Naive B cell (primary cell): ENCODE data around the gene KLF13. TPM values are rescaled to one million over a fixed set of nuclear protein-coding genes. Genes with fewer than 3 reads are reported as not detected.
A peak's percentile ranks its signal among the peaks of the same experiment; 100 is the strongest.

Experiments
- ATAC-seq, 2 donors: fragments of 150-1000 bp; cut with Tn5 transposase; 2 replicates each; pipeline ENCODE4 v1.10.0; 2021; ENCODE audit warnings: low read depth in 2 of 2, mild to moderate bottlenecking in 2 of 2, moderate library complexity in 2 of 2
- DNase-seq: peaks from one replicate; pipeline ENCODE4 v3.0.0; 2022
- H3K27ac Mint-ChIP-seq, 6 donors: one replicate each; pipeline ENCODE4 v1.8.0; 2020 to 2022; ENCODE audit warnings: mild to moderate bottlenecking in 6 of 6, mixed read lengths in 6 of 6, moderate library complexity in 5 of 6, inconsistent platforms in 2 of 6
- H3K27me3 Mint-ChIP-seq, 3 donors: one replicate each; pipeline ENCODE4 v1.8.0; 2021 to 2022; ENCODE audit warnings: mixed read lengths in 3 of 3, mild to moderate bottlenecking in 1 of 3
- H3K36me3 Mint-ChIP-seq, 2 donors: one replicate each; pipeline ENCODE4 v1.8.0; 2020 to 2022; ENCODE audit warnings: mixed read lengths in 2 of 2, inconsistent platforms in 1 of 2, mild to moderate bottlenecking in 1 of 2
- H3K4me1 Mint-ChIP-seq, 3 donors: one replicate each; pipeline ENCODE4 v1.8.0; 2020 to 2022; ENCODE audit warnings: mixed read lengths in 3 of 3, inconsistent platforms in 1 of 3, mild to moderate bottlenecking in 1 of 3, moderate library complexity in 1 of 3
- H3K4me3 Mint-ChIP-seq, 8 donors: one replicate each; pipeline ENCODE4 v1.8.0; 2020 to 2022; ENCODE audit warnings: mild to moderate bottlenecking in 8 of 8, mixed read lengths in 8 of 8, moderate library complexity in 8 of 8, inconsistent platforms in 2 of 8
- H3K9me3 Mint-ChIP-seq, 7 donors: one replicate each; pipeline ENCODE4 v1.8.0; 2020 to 2022; ENCODE audit warnings: mixed read lengths in 7 of 7, mild to moderate bottlenecking in 5 of 7, inconsistent platforms in 2 of 7, moderate library complexity in 1 of 7
- polyA plus RNA-seq, 6 donors: library from polyadenylated mRNA; unstranded; fragments of 300-500 nt; fragmentation: Illumina TruSeq; gene quantifications; one replicate each; pipeline ENCODE4 v1.2.3, GENCODE V29; 2021; ENCODE audit warnings: low read depth in 6 of 6

Gene KLF13
- polyA plus RNA-seq, 6 donors from 2014 or later: 16.6 to 58.8 (median 40.0) TPM

GRCh38 chr15:31342781-31343626 is 16.4 kb downstream of the KLF13 start:
- peaks cover 89 to 100% (median 100%) of the 10 kb centered on the region in 3 donors for H3K4me1 Mint-ChIP-seq
- no peaks in the 10 kb centered on the region for H3K36me3 Mint-ChIP-seq
- H3K4me3 Mint-ChIP-seq: peak overlapping the region; percentile 16 to 95 (median 72)
- no peaks in the 10 kb centered on the region for H3K27me3 Mint-ChIP-seq
- H3K27ac Mint-ChIP-seq: peak overlapping the region; percentile 15 to 100 (median 86)
- H3K9me3 Mint-ChIP-seq: no peaks in the 10 kb centered on the region
- ATAC-seq: no peak
- DNase-seq: no peak

- no peaks in the 10 kb centered on the region for H3K36me3 Mint-ChIP-seq
- DNase-seq: no peak
- peak overlapping the region in 7 of 8 donors; percentile 9 to 95 (median 74) for H3K4me3 Mint-ChIP-seq
- peaks cover 83 to 100% (median 97%) of the 10 kb centered on the region in 3 donors for H3K4me1 Mint-ChIP-seq
- no peak for ATAC-seq
- H3K9me3 Mint-ChIP-seq: no peaks in the 10 kb centered on the region
- H3K27me3 Mint-ChIP-seq: no peaks in the 10 kb centered on the region
- H3K27ac Mint-ChIP-seq: peak overlapping the region in 5 of 6 donors; percentile 12 to 100 (median 87)
Measured at GRCh38 chr15:31343831-31344230, 17.2 kb downstream of the KLF13 start.

- DNase-seq: no peak
Measured at GRCh38 chr15:31344266-31344665, 17.6 kb downstream of the KLF13 start.

DNA sequence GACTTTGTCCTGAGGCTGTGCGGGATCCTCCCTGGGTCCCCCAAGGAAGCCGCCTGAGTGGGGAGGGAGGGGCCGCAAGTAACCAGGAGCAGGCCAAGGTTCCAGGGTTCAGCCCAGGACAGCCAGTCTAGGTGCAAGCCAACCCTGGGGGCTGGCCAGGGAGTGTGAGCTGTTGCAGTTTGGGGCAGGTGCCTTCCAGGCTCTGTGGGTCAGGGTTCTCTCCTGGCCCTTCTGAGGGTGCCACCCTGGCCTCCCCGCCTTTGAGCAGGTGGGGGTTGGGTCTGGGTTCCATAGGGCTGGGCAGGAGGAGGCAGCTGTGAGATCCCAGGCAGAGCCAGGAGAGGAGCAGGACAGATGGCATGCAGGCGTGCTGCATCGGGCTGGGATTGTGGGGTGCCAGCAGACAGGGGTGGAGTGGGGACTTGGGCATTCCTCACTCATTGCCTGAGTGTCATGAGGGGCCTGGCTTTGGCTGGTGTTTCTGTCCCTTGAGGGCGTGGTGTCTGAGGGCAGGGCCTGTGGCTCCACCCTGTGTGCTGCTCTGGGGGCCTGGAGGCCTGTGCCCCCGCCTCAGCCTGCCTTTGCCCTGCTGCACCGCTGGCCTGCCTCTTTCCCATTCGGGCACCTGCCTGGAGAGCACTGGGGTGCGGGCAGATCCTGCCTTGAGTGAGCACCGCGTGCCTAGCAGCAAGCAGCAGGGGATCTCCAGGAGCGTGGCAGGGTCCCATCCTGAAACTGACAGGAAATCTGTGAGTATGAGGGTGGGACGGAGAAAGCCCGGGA is 18.4 kb downstream of the KLF13 start:
- Mint-ChIP-seq H3K27ac (peak overlapping the region; percentile 67 to 100 (median 92)), H3K27me3 (no peaks in the 10 kb centered on the region), H3K36me3 (no peaks in the 10 kb centered on the region), H3K4me3 (peak overlapping the region; percentile 68 to 98 (median 94)), H3K4me1 (peaks cover 86 to 99% (median 96%) of the 10 kb centered on the region in 3 donors), H3K9me3 (no peaks in the 10 kb centered on the region)
- peak; percentile 5 for ATAC-seq
- no peak for DNase-seq

More at GRCh38 chr15:31344266-31344665, 17.6 kb downstream of the KLF13 start:
- Mint-ChIP-seq H3K4me3 (peak overlapping the region in 6 of 8 donors; percentile 54 to 95 (median 71)), H3K36me3 (no peaks in the 10 kb centered on the region), H3K27me3 (no peaks in the 10 kb centered on the region), H3K9me3 (no peaks in the 10 kb centered on the region), H3K4me1 (peaks cover 83 to 99% (median 96%) of the 10 kb centered on the region in 3 donors), H3K27ac (peak overlapping the region; percentile 61 to 100 (median 92))
- no peak for ATAC-seq

DNA sequence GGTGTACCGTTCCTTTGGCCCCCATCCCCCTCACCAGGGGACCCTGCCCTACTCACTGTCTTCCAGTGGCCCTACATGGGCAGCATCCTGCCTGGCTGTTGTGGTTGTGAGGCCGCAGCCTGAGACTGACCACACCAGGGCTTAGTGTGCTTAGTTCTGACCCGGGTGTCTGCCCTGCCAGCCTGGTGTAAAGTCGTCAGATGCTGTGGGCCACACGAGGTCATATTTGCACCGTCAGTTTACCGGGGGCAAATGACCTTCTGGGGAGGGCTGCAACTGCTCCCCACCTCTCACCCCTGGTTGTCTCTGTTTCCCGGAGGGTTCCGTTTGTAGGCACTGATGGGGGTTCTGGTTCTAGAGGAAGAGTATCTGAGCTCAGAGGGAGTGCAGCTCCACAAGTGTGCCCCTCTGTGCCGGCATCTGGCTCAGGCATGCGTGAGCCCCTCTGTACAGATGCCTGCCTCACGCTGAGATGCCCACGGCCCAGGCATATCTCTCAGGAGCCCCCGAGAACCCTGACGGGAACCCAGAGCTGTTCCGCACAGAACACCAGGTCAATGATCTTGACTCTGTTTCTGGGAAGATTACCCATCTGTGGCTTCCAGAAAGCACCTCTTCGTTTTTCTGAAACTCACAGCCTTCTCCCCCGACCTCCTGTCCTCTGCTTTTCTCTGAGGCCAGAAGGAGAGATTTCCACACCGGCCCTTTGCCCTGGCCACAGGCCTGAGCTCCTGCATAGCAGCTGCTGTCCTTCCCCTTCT is 19.2 kb downstream of the KLF13 start:
- Mint-ChIP-seq H3K27ac (peak overlapping the region; percentile 97 to 100 (median 98)), H3K4me1 (peaks cover 86 to 99% (median 96%) of the 10 kb centered on the region in 3 donors), H3K9me3 (no peaks in the 10 kb centered on the region), H3K36me3 (no peaks in the 10 kb centered on the region), H3K4me3 (peak overlapping the region; percentile 68 to 98 (median 94)), H3K27me3 (no peaks in the 10 kb centered on the region)
- ATAC-seq (peak; percentile 14 to 15), DNase-seq (no peak)

DNA sequence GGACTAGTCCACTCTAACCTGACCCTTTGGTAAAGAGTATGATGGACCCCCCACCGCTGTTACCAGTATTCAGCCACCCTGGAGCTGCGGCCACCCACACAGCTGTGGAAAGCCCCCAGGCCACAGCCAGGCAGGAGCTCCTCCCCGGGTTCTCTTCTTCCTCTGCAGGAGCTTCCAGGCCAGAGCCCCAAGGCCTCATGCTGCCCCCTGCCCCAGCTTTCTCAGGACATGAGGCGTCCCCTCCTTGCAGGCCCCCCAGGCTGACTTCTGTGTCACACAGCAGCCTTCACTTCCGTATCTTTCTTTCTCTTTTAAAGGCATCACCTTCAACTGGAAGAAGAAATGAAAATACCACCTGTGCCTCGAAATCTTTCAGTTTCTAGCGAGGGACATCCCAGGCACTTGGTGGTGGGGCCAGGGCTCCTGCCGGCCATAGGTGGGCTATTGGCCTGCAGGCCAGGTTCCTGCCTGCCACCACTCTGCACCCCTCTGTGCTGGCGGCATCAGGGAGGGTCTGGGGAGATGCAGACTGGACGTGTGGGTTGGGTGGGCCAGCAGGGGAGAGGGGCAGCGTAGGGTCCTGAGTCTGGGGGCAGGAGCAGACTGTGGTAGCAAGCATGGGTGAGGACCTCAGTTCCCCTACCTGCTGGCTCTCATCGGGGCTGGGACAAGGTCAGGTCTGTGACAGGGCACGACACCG is 19.9 kb downstream of the KLF13 start:
- peak; percentile 71 for DNase-seq
- no peaks in the 10 kb centered on the region for H3K36me3 Mint-ChIP-seq

DNA sequence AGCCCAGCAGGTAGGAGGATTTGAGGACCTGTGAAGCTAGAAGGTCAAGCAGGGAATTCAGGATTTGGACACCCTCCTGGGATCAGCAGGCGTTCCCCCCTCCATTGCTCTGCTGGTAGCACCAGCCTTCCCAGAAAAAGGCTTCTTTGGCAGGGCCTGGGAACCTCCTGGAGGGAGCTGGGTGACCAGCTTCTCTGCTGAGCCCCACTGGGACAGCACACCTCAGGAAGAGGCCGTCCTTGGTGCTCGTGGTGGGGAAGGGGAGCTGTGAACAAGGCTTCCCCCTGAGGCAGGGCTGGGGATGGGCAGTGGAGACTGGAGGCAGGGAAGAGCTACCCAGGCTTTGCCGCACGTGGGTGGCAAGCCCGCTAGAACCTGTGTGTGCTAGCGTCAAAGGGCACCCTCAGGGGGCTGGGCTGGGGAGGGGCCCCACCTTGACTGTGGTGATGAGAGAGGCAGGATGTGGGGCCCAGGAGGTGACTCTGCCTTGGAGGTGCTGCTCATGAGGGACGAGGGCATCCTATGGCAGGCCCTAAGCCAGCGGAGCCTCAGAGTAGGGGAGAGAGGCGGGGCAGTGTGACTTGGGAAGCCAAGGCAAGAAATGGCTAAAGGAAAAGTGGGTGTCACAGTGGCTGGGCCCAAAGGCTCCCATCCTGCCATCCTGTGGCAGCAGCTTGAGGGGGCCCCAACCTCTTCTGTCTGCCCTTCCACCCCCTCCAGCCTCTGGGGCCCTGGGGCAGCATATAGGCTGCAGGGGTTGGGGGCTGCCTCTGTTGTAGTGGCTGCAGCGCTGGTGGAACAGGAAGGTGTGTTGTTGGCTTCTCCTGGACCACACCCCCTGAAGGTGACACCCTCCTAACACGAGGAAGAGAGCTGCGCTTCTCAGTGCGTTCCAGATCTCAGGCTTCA is 20.7 kb downstream of the KLF13 start:
- Mint-ChIP-seq H3K27me3 (no peaks in the 10 kb centered on the region), H3K9me3 (no peaks in the 10 kb centered on the region), H3K36me3 (no peaks in the 10 kb centered on the region), H3K27ac (peak overlapping the region; percentile 97 to 100 (median 98)), H3K4me3 (peak overlapping the region; percentile 68 to 98 (median 94)), H3K4me1 (peaks cover 85 to 99% (median 96%) of the 10 kb centered on the region in 3 donors)
- ATAC-seq: peak; percentile 20 to 34
- no peak for DNase-seq

More for the DNA sequence above, 19.9 kb downstream of the KLF13 start:
- Mint-ChIP-seq H3K9me3 (no peaks in the 10 kb centered on the region), H3K4me3 (peak overlapping the region; percentile 68 to 98 (median 94)), H3K4me1 (peaks cover 87 to 99% (median 96%) of the 10 kb centered on the region in 3 donors), H3K27me3 (no peaks in the 10 kb centered on the region), H3K27ac (peak overlapping the region; percentile 97 to 100 (median 98))
- ATAC-seq: peak; percentile 74 to 77

DNA sequence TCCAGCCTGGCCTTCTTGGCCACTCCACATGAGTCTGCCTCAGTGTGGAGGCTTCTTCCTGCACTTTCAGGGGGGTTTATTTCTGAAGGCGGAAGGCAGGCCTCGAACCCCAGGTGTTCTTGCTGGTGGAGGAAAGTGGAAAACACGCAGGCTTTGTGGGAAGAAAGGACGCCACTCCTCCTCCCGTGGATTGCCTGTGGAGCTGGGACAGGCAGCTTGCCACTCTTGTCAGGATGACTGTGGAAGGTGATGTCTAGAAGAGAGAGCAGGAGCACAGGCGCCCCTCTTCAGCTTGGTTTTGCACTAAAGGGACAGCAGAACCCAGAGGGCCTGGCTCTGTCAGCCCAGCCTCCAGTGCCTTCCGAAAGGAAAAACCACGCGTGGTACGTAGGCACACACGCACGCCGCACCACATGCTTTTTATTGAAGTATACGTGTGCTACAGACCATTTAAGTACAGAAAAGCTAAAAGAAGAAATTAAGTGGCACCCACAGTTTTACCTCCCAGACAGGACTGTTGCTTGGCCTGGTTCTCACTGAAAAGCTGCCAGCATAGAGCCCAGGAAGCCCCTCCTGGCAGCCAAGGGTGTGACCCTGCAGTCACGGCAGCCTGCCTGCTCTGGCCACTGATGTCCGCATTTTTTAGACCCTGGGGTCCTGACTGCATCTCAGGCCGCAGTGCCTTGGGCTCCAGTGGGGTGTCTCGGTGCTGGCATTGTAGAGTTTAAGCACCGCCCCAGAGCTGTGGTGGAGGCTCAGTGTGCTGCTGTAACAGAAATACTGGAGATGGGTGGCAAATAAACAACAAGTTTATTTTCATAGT is 21.6 kb downstream of the KLF13 start:
- Mint-ChIP-seq H3K27ac (peak overlapping the region in 5 of 6 donors; percentile 20 to 100 (median 98)), H3K9me3 (no peaks in the 10 kb centered on the region), H3K27me3 (no peaks in the 10 kb centered on the region), H3K4me1 (peaks cover 85 to 99% (median 96%) of the 10 kb centered on the region in 3 donors), H3K4me3 (peak overlapping the region in 6 of 8 donors; percentile 39 to 95 (median 78)), H3K36me3 (no peaks in the 10 kb centered on the region)
- DNase-seq (no peak), ATAC-seq (no peak)

- H3K27me3 Mint-ChIP-seq: no peaks in the 10 kb centered on the region
- ATAC-seq (no peak), DNase-seq (no peak)
- peaks cover 77 to 99% (median 92%) of the 10 kb centered on the region in 3 donors for H3K4me1 Mint-ChIP-seq
- H3K9me3 Mint-ChIP-seq: no peaks in the 10 kb centered on the region
- H3K4me3 Mint-ChIP-seq: peak overlapping the region in 6 of 8 donors; percentile 9 to 70 (median 40)
- H3K36me3 Mint-ChIP-seq: no peaks in the 10 kb centered on the region
- peak overlapping the region; percentile 49 to 98 (median 80) for H3K27ac Mint-ChIP-seq
Measured at GRCh38 chr15:31349233-31350141, 22.9 kb downstream of the KLF13 start.

- Mint-ChIP-seq H3K4me1 (peaks cover 76 to 99% (median 92%) of the 10 kb centered on the region in 3 donors), H3K36me3 (no peaks in the 10 kb centered on the region), H3K4me3 (peak overlapping the region in 6 of 8 donors; percentile 44 to 78 (median 68)), H3K27me3 (no peaks in the 10 kb centered on the region), H3K27ac (peak overlapping the region in 5 of 6 donors; percentile 63 to 98 (median 91)), H3K9me3 (no peaks in the 10 kb centered on the region)
- DNase-seq (no peak), ATAC-seq (no peak)
Measured at GRCh38 chr15:31350771-31351170, 24.1 kb downstream of the KLF13 start.
